Inflammatory macrophage treated with lipopolysaccharide for 1 hour (primary cell): ENCODE data around the gene PLXNA2.

Source experiments
- DNase-seq, 2 donors: peaks; one replicate each; pipeline ENCODE4 v3.0.0-alpha.2; 2020 to 2022

The PLXNA2 gene

DNA sequence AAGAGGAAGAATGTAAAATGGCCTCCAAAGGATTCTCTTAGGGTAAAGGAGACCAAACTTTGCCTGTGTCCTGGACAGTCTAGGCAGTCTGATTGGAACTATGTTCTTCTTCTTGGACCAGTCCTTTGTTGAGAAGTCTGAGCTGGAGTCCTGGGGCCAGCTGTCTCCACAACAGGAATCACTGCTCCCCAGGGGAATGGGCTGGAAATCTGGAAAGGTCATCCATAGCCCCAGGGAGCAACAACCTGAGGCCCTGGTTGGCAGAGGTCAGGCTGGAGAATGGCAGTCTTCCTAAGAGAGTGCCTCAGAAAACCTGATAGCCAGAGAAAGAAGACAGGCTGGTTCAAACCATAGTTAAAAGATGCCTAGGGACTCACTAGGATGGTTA is 68.7 kb downstream of the PLXNA2 start:
- DNase-seq = no peak

GRCh38 chr1:208174731-208175507 is 69.3 kb downstream of the PLXNA2 start:
- DNase-seq = no peak

- no peak for DNase-seq
Observed at GRCh38 chr1:208174200-208174599, 70.0 kb downstream of the PLXNA2 start.

GRCh38 chr1:208173749-208174148 is 70.4 kb downstream of the PLXNA2 start:
- DNase-seq = no peak

DNA sequence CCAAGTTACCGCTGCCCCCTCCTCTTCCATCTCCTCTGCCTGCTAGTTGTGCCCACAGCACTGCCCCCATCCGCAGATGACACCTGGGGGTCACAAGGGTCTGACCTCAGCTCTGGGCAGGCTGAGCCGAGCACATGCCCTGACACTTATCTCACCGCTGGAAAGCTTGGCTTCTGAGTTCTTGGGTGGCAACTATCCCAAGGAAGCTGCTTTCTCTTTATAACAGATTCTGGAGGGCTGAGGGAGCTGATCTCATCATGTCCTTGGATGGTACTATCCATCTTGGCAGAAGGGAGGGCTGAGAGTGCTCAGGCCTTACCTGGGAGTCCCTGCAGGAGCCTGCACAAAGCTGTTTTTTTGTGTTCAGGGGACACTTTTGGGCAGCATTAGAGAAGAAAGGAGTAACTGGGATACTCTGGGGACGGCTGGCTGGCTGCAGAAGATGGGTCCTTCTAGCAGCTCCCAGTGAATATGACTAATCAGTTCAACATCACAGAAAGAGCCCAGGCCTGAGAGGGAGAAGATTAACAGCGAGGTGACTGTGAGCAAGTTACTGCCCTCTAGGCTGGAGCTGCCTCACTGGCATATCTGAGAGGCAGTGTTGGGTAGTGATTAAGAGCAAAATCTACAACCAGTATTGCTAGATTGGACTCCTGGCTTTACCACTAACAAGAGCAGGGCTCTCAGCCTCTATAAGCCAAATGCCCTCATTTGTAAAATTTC is 71.6 kb downstream of the PLXNA2 start:
- no peak for DNase-seq

DNA sequence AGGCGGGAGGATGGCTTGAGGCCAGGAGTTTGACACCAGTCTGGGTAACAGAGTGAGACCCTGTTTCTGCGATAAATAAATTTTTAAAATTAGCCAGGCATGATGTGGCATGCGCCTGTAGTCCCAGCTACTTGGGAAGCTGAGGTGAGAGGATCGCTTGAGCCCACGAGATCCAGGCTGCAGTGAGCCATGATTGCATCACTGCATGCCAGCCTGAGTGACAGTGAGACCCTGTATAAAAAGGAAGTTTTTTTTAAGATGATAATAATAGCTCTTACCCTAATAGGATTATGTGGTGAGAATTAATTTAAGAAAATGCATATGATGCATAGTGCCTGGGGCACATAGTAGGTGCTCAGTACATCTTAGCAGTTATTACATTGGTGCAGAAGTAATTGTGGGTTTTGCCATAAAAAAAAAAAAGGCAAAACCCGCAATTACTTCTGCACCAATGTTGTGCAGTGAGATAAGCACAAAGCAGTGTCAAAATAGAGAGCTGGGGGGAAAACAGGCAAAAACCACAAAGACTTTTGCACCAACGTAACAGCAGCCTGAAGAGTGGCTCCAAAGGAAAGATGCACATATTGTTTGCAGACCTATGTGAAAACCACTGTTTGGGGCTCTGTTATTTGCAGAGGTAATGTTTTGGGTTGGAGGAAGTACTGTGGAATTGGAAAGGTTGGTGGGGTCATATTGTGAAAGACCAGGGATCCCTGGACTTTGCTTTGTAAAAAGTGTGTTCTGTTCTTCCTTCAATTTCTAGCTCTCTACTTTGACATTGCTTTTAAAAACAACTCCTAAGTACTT is 72.4 kb downstream of the PLXNA2 start:
- DNase-seq = no peak

DNA sequence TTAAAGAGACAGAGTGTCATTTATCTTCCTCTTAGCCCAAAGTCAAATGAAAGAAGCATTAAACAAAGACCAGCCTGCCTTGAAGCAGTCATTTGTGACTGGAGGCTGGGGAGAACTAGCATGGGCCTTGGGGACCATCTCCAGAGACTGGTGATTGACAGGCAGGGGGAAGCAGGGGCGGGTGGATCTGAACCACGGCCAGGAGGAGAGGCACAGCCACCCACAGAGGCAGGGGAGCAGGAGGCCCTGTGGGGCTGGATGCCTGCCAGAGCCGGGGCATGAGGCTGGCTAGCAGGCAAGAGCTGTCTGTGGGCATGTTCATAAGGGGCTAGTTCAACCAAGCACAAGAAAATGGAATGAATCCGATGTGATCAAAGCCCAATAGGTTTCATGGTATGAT is 73.9 kb downstream of the PLXNA2 start:
- no peak for DNase-seq

- DNase-seq = no peak
Observed at GRCh38 chr1:208169081-208169879, 74.9 kb downstream of the PLXNA2 start.

- no peak for DNase-seq
Observed at GRCh38 chr1:208167261-208167869, 76.8 kb downstream of the PLXNA2 start.

- DNase-seq = no peak
Observed at GRCh38 chr1:208166340-208167138, 77.6 kb downstream of the PLXNA2 start.

DNA sequence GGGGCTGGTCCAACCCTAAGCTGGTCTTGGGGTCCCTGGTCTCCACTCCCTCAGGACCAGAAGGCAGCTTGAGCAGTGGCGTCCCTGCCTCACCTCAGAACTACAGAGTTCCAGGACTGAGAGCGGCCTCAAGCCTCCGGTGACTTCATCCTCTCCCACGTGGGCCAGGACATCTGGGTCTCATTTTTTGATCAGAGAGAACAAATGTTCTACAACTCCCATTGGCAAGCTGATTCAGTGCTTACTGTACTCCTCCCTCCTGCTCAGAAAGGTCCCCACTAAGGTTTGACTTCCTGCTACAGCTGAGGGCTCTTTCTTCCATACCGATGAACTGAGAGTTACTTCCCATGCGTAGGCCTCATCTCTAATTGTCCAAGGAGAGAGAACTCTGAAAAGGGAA is 78.5 kb downstream of the PLXNA2 start:
- no peak for DNase-seq

DNA sequence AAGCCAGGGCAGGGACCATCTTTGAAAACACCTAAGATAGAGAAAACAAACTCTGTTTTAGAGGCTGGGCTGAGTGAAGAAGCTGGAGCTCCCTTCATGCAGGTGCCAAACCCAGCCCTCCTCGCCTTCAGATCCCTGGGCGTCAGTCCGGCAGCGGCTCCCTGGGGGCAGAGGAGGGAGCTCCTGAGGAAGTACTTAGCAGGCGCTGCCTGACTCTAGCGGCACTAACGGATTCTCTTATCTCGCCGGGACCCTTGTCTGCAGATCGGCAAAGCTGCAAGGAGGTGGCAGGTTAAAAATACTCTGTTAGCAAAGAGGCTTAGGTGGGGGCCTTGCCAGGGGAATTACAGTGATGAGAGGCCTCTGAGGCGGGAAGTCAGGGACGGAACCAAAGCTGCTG is 79.6 kb downstream of the PLXNA2 start:
- peak in 1 of 2 donors; percentile 19 for DNase-seq

DNA sequence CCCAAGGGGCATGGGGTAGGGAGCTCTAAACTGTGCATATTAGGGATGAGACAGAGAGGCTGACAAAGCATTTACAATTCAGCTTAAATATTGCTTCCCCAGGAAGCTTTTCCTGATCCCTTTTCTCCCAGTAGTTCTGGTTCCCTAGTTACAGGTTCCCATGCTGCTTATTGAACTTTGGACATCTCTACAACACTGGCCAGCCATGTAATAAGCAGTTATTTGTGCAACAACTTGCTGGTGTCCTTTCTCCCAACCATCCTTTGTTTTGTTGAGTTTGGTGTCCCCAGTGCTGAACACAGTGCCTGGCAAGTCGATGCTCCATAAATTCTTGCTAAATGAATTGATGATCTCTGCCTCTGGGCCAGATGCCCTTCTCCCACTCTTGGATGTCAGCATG is 80.6 kb downstream of the PLXNA2 start:
- no peak for DNase-seq

DNA sequence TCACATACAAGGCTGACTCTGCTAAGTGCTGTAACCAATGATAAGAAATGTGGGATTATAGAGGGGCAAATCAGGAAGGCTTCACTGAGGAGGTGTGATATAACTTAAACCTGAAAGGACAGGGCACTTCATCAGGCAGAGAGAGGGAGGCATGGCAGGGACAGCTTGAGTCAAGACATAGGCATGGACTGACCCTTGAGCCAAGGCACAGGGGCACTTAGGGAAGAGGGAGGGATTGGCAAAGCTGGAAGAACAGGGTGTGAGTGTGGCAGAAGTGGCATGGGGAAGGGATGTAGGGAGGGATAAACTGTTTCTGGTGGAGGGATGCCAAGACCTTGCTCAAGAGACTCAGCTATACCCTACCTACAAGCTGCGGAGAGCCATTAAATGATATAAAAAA is 81.3 kb downstream of the PLXNA2 start:
- DNase-seq = no peak

GRCh38 chr1:208161656-208162375 is 82.4 kb downstream of the PLXNA2 start:
- DNase-seq = no peak

- no peak for DNase-seq
Observed at GRCh38 chr1:208161005-208161404, 83.2 kb downstream of the PLXNA2 start.

DNA sequence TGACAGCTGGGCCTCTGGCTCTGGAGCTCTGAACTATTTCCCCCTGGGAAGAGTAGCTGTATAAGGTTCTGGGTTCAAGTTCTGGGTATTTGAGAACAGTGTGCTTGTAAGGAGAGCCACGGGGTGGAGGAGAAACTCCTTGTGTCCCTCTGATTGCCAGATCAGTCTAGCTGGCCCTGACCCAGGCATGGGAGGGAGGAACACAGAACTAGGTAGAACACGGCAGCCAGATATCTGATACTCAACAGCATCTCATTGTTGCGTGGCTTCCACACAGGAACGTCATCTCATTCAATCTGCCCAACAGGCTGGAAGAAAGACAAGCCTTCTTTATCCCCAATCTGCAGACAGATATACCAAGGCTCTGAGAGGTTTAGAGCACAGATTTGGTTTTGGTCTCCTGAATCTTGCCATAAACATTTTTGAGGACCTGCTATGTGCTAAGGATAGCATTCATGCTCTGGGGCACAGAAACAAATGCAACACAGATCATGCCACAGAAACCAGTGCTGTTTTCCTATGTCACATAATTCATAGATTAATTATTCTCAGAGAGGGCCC is 83.8 kb downstream of the PLXNA2 start:
- DNase-seq = no peak

GRCh38 chr1:208159555-208160258 is 84.5 kb downstream of the PLXNA2 start:
- DNase-seq = no peak

GRCh38 chr1:208158640-208159554 is 85.3 kb downstream of the PLXNA2 start:
- DNase-seq = peak in 1 of 2 donors; percentile 39
